Vagina (tissue), 2 donors: ENCODE measurements around the gene PCDHB7. TPM values are rescaled to one million over a fixed set of nuclear protein-coding genes. Genes with fewer than 3 reads are reported as not detected.
"Not testable (repeated sequence)": the region's sequence is repeated elsewhere in the genome, so short reads cannot be mapped to it uniquely, and the experiment has no call there.

Source experiments
- DNase-seq, 2 donors: peaks; one replicate each; pipeline ENCODE4 v3.0.0-alpha.2; 2017; ENCODE audit errors: extremely low spot score in 2 of 2
- H3K27ac ChIP-seq: fragments of 200-600 bp; sonication (generic); one replicate; pipeline ENCODE4 v1.5.1; 2019
- H3K27me3 ChIP-seq: fragments of 200-600 bp; sonication (generic); one replicate; pipeline ENCODE4 v1.5.1; 2019
- H3K36me3 ChIP-seq, 2 donors: fragments of 200-600 bp; sonication (generic); one replicate each; pipeline ENCODE4 v1.5.1; 2017 to 2019
- H3K4me1 ChIP-seq: fragments of 200-600 bp; sonication (generic); one replicate; pipeline ENCODE4 v1.5.1; 2019
- H3K4me3 ChIP-seq, 2 donors: fragments of 200-600 bp; sonication (generic); 1 replicate in 1 of 2; 2 replicates in 1 of 2; pipeline ENCODE4 v1.5.1; 2016 to 2019
- H3K9me3 ChIP-seq: fragments of 200-600 bp; sonication (generic); one replicate; pipeline ENCODE4 v1.5.1; 2019
- CTCF ChIP-seq, 3 experiments: fragments of 450-650 bp in 2 of 3; fragments of 200-600 bp in 1 of 3; sonication (generic) in 1 of 3; IDR thresholded peaks; one replicate each; pipeline ENCODE4 v1.5.1; 2017 to 2019; ENCODE audit warnings: antibody characterized with exemption in 3 of 3, mild to moderate bottlenecking in 2 of 3, moderate library complexity in 2 of 3
- POLR2A ChIP-seq, 2 donors: fragments of 450-650 bp; IDR thresholded peaks; one replicate each; pipeline ENCODE4 v1.6.1; 2017; ENCODE audit warnings: antibody characterized with exemption in 2 of 2, mild to moderate bottlenecking in 2 of 2, moderate library complexity in 2 of 2
- POLR2AphosphoS5 ChIP-seq, 2 donors: sonication (generic); formaldehyde crosslinking; IDR thresholded peaks; one replicate each; pipeline ENCODE4 v1.9.0; 2017; ENCODE audit warnings: antibody characterized with exemption in 2 of 2, mild to moderate bottlenecking in 2 of 2, low read depth in 1 of 2; ENCODE audit not compliant: insufficient read depth in 1 of 2
- intact Hi-C: fragments of 100-400 bp; cut with DNase I; formaldehyde crosslinking; loops from one replicate; pipeline ENCODE4 v1.15.1; 2023
- total RNA-seq: library from RNA; depleted of rRNA; stranded (reverse); fragments of >200 nt; gene quantifications from one replicate; pipeline ENCODE4 v1.2.3, GENCODE V29; 2016

PCDHB7 gene
- total RNA-seq, 1 donor from 2014 or later: 0.98 TPM

DNA sequence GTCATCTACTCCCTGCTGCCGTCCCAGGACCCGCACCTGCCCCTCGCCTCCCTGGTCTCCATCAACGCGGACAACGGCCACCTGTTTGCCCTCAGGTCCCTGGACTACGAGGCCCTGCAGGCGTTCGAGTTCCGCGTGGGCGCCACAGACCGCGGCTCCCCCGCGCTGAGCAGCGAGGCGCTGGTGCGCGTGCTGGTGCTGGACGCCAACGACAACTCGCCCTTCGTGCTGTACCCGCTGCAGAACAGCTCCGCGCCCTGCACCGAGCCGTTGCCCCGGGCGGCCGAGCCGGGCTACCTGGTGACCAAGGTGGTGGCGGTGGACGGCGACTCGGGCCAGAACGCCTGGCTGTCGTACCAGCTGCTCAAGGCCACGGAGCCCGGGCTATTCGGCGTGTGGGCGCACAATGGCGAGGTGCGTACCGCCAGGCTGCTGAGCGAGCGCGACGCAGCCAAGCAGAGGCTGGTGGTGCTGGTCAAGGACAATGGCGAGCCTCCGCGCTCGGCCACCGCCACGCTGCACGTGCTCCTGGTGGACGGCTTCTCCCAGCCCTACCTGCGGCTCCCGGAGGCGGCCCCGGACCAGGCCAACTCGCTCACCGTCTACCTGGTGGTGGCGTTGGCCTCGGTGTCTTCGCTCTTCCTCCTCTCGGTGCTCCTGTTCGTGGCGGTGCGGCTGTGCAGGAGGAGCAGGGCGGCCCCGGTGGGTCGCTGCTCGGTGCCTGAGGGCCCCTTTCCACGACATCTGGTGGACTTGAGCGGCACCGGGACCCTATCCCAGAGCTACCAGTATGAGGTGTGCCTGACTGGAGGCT is 2.1 kb downstream of the PCDHB7 start:
- H3K36me3 ChIP-seq, H3K4me3 ChIP-seq, H3K4me1 ChIP-seq, H3K27me3 ChIP-seq, H3K27ac ChIP-seq: not testable (repeated sequence)
- DNase-seq: peak in 1 of 2 donors; percentile 88
- H3K9me3 ChIP-seq: peaks cover 25% of the 10 kb centered on the region
- intact Hi-C loops: loop anchor here (5.0 kb wide), 1 partner anchor 1598 kb away; the partner anchor contains the start of gene ARHGAP26

GRCh38 chr5:141175933-141176332 is 3.5 kb downstream of the PCDHB7 start:
- Histone ChIP-seq H3K27me3 (no peaks in the 10 kb centered on the region), H3K27ac (no peak overlapping the region), H3K9me3 (peaks cover 29% of the 10 kb centered on the region), H3K4me3 (no peak overlapping the region), H3K4me1 (no peaks in the 10 kb centered on the region), H3K36me3 (no peaks in the 10 kb centered on the region)
- no peak for TF ChIP-seq POLR2AphosphoS5 (IDR thresholded peaks at IDR 0.05; ENCODE audit: insufficient read depth in 1 of 2, low read depth in 1 of 2)
- no peak for TF ChIP-seq POLR2A (IDR thresholded peaks at IDR 0.05)
- intact Hi-C loops: loop anchor here (5.0 kb wide), 1 partner anchor 1596 kb away; the partner anchor contains the start of gene ARHGAP26
- no peak for DNase-seq

DNA sequence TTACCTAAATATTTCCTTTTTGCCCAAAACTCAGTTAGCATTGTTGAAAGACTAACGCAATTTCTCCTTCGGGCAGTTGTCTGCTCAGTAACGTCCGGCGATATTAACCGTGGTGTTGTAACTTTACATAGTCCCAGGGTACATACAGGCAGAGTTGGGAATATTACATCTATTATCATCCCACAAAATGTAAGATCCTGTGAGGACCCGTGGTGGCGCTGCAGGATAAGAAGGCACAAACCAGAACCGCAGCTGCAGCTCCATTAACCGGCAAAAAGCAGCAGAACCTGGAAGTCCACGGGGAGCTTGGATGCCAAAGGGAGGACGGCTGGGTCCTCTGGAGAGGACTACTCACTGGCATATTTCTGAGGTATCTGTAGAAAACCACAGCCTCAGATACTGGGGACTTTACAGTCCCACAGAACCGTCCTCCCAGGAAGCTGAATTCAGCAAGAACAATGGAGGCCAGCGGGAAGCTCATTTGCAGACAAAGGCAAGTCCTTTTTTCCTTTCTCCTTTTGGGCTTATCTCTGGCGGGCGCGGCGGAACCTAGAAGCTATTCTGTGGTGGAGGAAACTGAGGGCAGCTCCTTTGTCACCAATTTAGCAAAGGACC is 5.2 kb downstream of the PCDHB7 start, which contains the start of gene PCDHB8:
PCDHB8 (plus strand) TSS at position 214 of the 615 bp plus-strand sequence; CDS start at position 459, 245 bp downstream.
- peaks cover 29% of the 10 kb centered on the region for H3K9me3 ChIP-seq
- not testable (repeated sequence) for H3K4me3 ChIP-seq

DNA sequence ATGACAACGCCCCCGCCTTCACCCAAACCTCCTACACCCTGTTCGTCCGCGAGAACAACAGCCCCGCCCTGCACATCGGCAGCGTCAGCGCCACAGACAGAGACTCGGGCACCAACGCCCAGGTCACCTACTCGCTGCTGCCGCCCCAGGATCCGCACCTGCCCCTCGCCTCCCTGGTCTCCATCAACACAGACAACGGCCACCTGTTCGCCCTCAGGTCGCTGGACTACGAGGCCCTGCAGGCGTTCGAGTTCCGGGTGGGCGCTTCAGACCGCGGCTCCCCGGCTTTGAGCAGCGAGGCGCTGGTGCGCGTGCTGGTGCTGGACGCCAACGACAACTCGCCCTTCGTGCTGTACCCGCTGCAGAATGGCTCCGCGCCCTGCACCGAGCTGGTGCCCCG is 6.9 kb downstream of the PCDHB7 start:
- intact Hi-C loops: loop anchor here (5.0 kb wide), 1 partner anchor 1593 kb away; the partner anchor contains the start of gene ARHGAP26
- not testable (repeated sequence) for H3K4me1 ChIP-seq, DNase-seq, H3K27me3 ChIP-seq, H3K27ac ChIP-seq, H3K36me3 ChIP-seq, H3K4me3 ChIP-seq
- H3K9me3 ChIP-seq: peaks cover 36% of the 10 kb centered on the region

More for the DNA sequence above, 5.2 kb downstream of the PCDHB7 start, which contains the start of gene PCDHB8:
- H3K27me3 ChIP-seq, H3K27ac ChIP-seq, H3K36me3 ChIP-seq, DNase-seq, H3K4me1 ChIP-seq: not testable (repeated sequence)
- intact Hi-C loops: loop anchor here (5.0 kb wide), 1 partner anchor 1595 kb away; the partner anchor contains the start of gene ARHGAP26

DNA sequence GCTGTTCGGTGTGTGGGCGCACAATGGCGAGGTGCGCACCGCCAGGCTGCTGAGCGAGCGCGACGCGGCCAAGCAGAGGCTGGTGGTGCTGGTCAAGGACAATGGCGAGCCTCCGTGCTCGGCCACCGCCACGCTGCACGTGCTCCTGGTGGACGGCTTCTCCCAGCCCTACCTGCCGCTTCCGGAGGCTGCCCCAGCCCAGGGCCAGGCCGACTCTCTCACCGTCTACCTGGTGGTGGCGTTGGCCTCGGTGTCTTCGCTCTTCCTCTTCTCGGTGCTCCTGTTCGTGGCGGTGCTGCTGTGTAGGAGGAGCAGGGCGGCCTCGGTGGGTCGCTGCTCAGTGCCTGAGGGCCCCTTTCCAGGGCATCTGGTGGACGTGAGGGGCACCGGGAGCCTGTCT is 7.4 kb downstream of the PCDHB7 start:
- not testable (repeated sequence) for H3K36me3 ChIP-seq, H3K4me3 ChIP-seq, H3K27ac ChIP-seq, H3K27me3 ChIP-seq, DNase-seq, H3K4me1 ChIP-seq
- H3K9me3 ChIP-seq: peaks cover 36% of the 10 kb centered on the region
- intact Hi-C loops: loop anchor here (5.0 kb wide), 1 partner anchor 1592 kb away; the partner anchor contains the start of gene ARHGAP26

DNA sequence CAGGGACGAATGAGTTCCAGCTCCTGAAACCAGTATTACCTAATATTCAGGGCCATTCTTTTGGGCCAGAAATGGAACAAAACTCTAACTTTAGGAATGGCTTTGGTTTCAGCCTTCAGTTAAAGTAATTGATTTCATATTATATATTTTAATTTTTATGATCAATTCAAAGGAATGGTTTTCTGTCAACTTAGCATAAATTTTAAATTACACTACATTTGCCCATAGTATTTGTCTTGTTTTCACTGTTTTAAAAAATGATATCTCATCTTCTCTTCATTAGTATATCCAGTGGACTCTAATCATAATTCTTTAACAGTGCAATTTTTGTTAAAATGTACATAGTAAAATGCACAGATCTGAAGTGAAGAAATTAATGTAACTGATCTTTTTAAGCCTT is 7.9 kb downstream of the PCDHB7 start:
- TF ChIP-seq POLR2AphosphoS5 (IDR thresholded peaks at IDR 0.05; ENCODE audit: insufficient read depth in 1 of 2, low read depth in 1 of 2) (no peak), CTCF (IDR thresholded peaks at IDR 0.05) (no peak), POLR2A (IDR thresholded peaks at IDR 0.05) (no peak)
- intact Hi-C loops: no loop called here
- Histone ChIP-seq H3K9me3 (peaks cover 35% of the 10 kb centered on the region), H3K27ac (no peak overlapping the region), H3K4me3 (no peak overlapping the region), H3K4me1 (no peaks in the 10 kb centered on the region), H3K27me3 (no peaks in the 10 kb centered on the region), H3K36me3 (no peaks in the 10 kb centered on the region)
- DNase-seq: no peak

GRCh38 chr5:141182248-141182647 is 9.8 kb downstream of the PCDHB7 start, which contains the start of gene PCDHB16:
TSS of gene PCDHB16 (plus strand) at chr5:141182387. CDS start at chr5:141182560, 173 bp downstream.
- H3K4me1 ChIP-seq: no peaks in the 10 kb centered on the region
- no peaks in the 10 kb centered on the region for H3K36me3 ChIP-seq
- DNase-seq: no peak
- H3K27me3 ChIP-seq: no peaks in the 10 kb centered on the region
- H3K27ac ChIP-seq: peak within 1 kb of the TSS; percentile 24
- H3K9me3 ChIP-seq: peaks cover 32% of the 10 kb centered on the region
- peak within 1 kb of the TSS; percentile 9 to 39 for H3K4me3 ChIP-seq
- intact Hi-C loops: no loop called here
- TF ChIP-seq CTCF (IDR thresholded peaks at IDR 0.05): peak in 1 of 3 experiments; percentile 28
- no peak for TF ChIP-seq POLR2A (IDR thresholded peaks at IDR 0.05)

- H3K27me3 ChIP-seq, intact Hi-C loops, H3K27ac ChIP-seq, H3K4me1 ChIP-seq, H3K4me3 ChIP-seq, DNase-seq, H3K36me3 ChIP-seq: not testable (repeated sequence)
- H3K9me3 ChIP-seq: peaks cover 27% of the 10 kb centered on the region
These were observed 11.8 kb downstream of the PCDHB7 start for GRCh38 chr5:141184117-141184855.
